AG04449 (cell line): ENCODE data around the gene ZPBP.

Source experiments
- CTCF ChIA-PET: fragments of 350-600 bp; formaldehyde crosslinking; extraction: SDS; loops from one replicate; lab custom pipeline; 2021; ENCODE audit warnings: antibody characterized with exemption; lab: Yijun Ruan, JAX
- POLR2A ChIA-PET: fragments of 400-600, 350-600 bp; formaldehyde crosslinking; extraction: SDS; loops from one replicate; lab custom pipeline; 2020; ENCODE audit warnings: antibody characterized with exemption, inconsistent platforms; lab: Yijun Ruan, JAX
- DNase-seq: peaks from one replicate; pipeline ENCODE4 v3.0.0-alpha.2; 2010; ENCODE audit warnings: low read depth, low spot score
- H3K4me3 ChIP-seq: 2 replicates; pipeline ENCODE4 v1.5.1; 2011; ENCODE audit warnings: low read depth, mild to moderate bottlenecking, control low read depth, low read length
- TF ChIP-seq, protein P1 (sequence below): IDR thresholded peaks from one replicate; pipeline ENCODE4 v1.5.1; 2011; ENCODE audit warnings: mild to moderate bottlenecking, moderate library complexity, low read length, control low read depth, inconsistent platforms; ENCODE audit not compliant: insufficient read depth; ENCODE audit errors: missing control alignments

The ZPBP gene

DNA sequence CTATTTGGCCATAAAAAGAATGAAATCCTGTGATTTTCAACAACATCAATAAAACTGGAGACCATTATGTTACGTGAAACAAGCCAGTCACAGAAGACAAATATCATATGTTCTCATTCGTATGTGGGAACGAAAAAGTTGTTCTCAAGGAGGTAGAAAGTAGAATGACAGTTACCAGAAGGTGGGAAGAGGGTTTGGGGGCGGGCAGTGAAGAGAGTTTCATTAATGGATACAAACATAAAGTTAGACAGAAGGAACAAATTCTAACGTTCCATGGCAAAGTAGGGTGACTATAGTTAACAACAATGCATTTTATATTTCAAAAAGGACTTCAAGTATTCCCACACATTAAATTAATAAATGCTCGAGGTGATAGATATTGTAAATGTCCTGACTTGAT lies 97.4 kb downstream of the ZPBP start:
- TF ChIP-seq, protein P1, sequence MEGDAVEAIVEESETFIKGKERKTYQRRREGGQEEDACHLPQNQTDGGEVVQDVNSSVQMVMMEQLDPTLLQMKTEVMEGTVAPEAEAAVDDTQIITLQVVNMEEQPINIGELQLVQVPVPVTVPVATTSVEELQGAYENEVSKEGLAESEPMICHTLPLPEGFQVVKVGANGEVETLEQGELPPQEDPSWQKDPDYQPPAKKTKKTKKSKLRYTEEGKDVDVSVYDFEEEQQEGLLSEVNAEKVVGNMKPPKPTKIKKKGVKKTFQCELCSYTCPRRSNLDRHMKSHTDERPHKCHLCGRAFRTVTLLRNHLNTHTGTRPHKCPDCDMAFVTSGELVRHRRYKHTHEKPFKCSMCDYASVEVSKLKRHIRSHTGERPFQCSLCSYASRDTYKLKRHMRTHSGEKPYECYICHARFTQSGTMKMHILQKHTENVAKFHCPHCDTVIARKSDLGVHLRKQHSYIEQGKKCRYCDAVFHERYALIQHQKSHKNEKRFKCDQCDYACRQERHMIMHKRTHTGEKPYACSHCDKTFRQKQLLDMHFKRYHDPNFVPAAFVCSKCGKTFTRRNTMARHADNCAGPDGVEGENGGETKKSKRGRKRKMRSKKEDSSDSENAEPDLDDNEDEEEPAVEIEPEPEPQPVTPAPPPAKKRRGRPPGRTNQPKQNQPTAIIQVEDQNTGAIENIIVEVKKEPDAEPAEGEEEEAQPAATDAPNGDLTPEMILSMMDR = no peak
- ChIA-PET CTCF (no interaction called here), POLR2A (no interaction called here)
- DNase-seq = no peak
- no peak overlapping the region for H3K4me3 ChIP-seq

DNA sequence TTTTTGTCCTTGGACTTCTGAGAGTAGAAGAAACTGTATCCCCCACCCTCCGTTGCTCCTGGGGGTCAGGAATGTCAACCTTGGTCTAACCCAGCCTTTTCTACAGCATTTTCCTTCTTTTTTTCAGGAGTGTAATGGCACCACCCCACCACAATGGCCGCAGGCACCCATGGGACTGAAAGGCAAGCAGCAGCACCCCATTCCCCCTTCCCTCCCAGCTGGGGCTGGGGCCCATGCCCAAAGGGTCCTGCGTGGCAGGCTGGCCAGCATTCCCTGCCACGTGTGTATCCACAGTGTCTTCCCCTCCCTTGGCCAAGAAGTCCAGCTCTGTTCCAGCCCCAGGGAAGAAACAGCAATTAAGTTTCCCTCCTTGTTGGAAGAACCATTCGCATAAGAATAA lies 106.9 kb downstream of the ZPBP start:
- CTCF ChIA-PET = no interaction called here
- POLR2A ChIA-PET = no interaction called here
- TF ChIP-seq, protein P1 = no peak
- DNase-seq = no peak
- H3K4me3 ChIP-seq = no peak overlapping the region

DNA sequence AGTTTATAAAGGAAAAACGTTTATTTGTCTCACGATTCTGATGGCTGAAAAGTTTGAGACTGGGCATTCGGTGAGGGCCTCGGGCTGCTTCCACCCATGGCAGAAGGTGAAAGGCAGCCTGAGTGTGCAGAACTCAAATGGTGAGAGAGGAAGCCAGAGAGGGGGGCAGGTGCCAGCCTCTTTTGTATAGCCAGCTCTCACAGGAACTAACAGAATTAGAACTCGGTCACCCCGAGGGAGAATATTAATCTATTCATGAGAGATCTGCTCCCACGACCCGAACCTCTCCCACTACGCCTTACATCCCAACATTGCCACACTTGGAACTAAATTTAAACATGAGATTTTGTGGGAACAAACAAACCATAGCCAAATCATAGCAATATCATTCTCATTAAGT lies 112.6 kb downstream of the ZPBP start:
- ChIA-PET POLR2A (no interaction called here), CTCF (no interaction called here)
- TF ChIP-seq, protein P1 = no peak
- no peak for DNase-seq
- H3K4me3 ChIP-seq = no peak overlapping the region

DNA sequence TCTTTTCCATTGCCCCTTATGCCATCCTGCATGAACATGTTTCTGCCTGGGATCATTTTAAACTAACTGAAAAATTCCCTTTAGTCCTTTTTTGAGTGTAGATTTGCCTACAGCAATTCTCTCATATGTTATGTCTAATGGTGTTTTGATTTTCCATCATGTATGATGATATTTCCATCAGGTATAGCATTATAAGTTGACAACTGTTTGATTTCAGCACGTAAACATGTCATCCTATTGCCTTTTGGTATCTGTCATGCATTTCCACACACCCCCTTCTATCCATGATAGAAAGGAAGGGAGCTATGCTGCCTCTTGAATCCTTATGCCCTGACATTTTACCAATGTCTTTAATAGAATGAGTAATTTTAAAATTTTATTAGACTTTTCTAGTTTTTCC lies 116.8 kb downstream of the ZPBP start:
- H3K4me3 ChIP-seq = no peak overlapping the region
- TF ChIP-seq, protein P1 = no peak
- POLR2A ChIA-PET = no interaction called here
- CTCF ChIA-PET = no interaction called here
- DNase-seq = no peak

DNA sequence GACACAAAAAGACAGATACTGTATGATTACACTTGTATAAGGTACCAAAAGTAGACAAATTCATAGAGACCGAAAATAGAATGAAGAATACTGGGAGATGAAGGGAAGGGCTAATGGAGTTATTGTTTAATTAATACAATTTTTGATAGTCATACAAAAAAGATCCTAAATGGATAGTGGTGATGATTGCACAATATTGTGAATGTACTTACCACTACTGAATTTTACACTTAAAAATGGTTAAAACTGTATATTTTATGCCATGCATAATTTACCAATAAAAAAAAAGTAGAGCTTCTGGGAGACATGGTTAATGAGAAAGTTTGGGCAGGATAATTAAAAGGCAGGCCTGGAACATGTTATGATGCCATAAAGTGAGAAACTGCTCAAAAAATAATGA lies 119.0 kb downstream of the ZPBP start:
- no peak overlapping the region for H3K4me3 ChIP-seq
- CTCF ChIA-PET = no interaction called here
- POLR2A ChIA-PET = no interaction called here
- DNase-seq = no peak
- TF ChIP-seq, protein P1 = no peak

DNA sequence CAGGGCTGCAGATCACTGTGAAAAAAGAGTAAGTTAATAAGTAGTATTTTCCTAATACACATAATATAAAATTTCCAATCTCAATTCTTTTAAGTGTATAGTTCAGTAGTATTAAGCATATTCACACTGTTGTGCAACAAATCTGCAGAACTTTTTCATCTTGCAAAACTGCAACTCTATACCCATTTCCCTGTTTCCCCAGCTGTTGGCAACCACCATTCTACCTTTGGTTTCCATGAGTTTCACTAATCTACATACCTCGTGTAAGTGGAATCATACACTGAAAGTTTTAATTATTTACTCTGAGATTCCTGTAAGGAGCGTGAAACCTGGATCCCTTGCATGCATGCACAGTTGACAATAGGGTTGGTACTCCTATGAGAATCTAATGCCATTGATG lies 155.4 kb downstream of the ZPBP start:
- DNase-seq = no peak
- ChIA-PET CTCF (no interaction called here), POLR2A (no interaction called here)
- H3K4me3 ChIP-seq = no peak overlapping the region
- TF ChIP-seq, protein P1 = no peak
